ENCODE data around the gene ZNF646.

ZNF646 gene

DNA sequence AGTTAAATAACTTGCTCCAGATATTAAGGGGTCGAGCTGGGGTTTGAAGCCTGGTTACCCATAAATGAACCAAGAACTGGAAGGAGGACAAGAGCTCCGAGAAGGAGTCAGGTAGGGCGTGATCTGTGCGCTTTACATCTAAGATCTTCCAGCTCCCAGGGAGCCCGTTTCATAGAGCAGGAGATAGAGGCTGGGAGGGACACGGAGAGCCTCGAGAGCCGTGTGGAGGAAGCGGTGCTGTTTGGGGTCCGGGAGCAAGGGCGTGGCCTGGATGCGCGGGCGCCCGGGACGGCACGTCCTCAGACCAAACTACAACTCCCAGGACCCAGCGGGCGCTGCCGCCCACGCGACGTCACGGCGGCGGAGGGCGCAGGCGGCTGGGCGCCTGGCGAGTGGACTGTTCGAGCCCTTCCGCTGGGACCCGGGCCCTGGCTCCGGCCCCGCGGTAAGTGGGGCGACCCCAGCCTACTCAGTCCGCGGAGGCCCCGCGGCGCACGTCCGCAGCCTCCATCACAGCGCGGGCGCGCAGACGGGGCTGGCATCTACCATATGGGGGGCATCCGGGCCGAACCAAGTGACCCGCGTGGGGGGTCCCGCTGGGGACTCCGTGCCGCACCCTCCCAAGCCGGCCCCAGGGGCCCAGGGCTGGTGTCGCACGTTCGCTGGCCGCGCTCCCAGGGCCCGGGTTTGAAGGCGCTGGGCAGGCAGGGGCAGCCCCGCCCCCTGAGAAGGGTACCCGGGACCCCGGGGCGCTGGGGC is 34.0 kb downstream of the ZNF646 start, which contains the start of gene BCKDK:
TSS of gene BCKDK (plus strand) at position 352 of the 759 bp plus-strand sequence. CDS start 838 bp downstream, outside the sequence.
- DNase-seq (ENCODE audit: low read depth in 2 of 2), result peak; percentile 16 to 61

DNA sequence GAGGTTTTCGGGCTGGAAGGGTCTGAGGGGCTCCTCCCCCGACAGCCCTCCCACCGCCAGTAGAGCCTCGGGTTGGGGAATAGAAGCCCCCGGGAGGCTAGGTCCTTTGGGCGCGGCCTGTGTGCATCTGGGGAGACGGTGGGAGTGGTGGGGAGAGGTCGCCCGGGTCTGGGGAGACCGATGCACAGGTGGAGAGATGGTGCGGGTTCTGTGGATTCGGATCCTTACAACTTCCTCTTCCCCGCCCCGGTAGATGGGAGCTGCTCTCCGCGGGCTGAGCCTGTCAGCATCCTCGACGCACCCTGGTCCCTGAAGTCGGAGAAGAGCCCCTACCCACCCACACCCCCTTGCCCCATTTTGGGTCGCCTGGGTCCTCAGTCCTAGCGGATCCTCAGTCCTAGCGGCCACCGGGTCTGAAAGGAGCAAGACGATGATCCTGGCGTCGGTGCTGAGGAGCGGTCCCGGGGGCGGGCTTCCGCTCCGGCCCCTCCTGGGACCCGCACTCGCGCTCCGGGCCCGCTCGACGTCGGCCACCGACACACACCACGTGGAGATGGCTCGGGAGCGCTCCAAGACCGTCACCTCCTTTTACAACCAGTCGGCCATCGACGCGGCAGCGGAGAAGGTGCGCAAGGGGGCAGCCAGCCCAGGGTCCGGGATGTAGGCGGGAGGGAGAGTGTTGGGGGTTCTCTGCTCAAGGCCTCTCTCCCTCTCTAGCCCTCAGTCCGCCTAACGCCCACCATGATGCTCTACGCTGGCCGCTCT is 34.8 kb downstream of the ZNF646 start:
- no peak for DNase-seq (ENCODE audit: low read depth in 2 of 2)

DNA sequence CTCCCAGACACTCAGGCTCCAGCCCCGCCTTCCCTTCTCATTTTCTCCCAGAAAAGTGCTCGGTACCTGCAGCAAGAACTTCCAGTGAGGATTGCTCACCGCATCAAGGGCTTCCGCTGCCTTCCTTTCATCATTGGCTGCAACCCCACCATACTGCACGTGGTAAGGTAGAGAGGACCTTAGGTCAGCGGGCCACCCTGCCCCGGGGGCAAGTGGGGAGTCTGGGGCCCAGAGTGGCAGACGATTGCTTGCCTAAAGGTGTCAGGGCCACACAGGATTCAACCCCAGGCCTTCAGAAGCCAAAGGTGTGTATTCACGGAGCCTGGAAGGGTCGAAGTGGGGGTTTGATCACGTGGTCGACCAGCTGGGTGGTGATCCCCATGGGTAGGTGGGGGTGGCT is 35.4 kb downstream of the ZNF646 start:
- DNase-seq (ENCODE audit: low read depth in 2 of 2), result no peak

DNA sequence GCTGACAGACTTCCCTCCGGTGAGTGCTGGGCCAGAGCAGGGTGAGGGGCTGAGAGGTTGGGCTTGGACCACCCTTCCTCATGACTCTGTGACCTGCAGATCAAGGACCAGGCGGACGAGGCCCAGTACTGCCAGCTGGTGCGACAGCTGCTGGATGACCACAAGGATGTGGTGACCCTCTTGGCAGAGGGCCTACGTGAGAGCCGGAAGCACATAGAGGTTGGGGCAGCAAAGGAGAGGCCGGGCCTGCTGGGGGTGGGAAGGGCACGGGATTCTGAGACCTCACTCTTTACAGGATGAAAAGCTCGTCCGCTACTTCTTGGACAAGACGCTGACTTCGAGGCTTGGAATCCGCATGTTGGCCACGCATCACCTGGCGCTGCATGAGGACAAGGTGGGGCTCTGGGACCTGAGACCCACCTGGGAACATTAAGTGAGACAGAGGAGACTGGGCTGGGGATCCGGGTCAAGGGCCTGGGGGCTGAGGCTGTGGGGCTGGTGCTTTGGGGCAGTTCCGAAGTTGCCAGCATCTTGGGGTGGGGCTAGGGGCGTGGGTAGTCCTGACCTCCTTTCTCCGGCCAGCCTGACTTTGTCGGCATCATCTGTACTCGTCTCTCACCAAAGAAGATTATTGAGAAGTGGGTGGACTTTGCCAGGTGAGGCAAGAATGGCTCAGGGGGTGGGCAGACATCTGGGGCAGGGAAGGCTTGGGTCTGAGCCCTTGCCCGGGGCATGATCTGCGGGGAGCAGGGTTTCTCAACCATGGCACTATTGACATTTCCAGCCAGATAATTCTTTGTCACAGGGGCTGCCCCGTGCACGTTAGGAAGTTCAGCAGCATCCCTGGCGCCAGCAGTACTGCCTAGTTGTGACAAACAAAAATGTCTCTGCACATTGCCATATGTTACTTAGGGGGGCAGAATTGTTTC is 36.1 kb downstream of the ZNF646 start:
- no peak for DNase-seq (ENCODE audit: low read depth in 2 of 2)

DNA sequence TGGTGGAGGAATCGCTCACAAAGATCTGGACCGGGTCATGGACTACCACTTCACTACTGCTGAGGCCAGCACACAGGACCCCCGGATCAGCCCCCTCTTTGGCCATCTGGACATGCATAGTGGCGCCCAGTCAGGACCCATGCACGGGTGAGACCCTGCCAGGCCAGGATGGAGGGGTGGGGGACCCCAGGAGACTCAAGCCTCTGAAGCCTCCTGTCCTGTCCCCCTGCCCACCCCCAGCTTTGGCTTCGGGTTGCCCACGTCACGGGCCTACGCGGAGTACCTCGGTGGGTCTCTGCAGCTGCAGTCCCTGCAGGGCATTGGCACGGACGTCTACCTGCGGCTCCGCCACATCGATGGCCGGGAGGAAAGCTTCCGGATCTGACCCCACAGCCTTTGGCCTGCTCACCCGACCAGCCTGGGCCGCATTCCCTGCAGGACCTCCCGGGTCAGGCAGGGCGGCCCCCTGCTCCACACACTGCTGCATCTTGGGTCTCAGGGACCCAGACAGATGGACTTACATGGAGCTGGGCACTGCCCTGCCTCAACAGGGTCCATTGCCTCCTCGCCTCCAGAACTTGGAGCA is 37.8 kb downstream of the ZNF646 start:
- DNase-seq (ENCODE audit: low read depth in 2 of 2), result no peak

DNA sequence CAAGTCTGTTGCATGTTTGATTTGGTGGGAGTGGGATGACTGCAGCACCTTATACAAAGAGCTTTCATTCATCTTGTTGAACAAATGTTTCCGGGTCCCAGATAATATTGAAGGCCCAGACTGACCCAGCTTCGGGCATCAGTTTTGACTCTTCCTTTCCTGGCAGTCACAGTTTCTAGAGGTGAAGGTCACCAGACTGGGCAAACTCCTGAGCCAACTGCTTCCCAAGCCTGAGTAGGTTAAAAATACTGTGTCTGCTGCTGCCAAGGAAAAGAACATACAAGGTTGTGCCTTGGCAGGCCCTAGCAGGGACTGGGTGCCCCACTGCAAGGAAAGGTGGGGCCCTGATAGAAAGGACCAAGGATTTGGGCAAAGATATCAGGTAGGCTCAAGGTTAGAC is 38.5 kb downstream of the ZNF646 start:
- DNase-seq (ENCODE audit: low read depth in 2 of 2), result no peak

DNA sequence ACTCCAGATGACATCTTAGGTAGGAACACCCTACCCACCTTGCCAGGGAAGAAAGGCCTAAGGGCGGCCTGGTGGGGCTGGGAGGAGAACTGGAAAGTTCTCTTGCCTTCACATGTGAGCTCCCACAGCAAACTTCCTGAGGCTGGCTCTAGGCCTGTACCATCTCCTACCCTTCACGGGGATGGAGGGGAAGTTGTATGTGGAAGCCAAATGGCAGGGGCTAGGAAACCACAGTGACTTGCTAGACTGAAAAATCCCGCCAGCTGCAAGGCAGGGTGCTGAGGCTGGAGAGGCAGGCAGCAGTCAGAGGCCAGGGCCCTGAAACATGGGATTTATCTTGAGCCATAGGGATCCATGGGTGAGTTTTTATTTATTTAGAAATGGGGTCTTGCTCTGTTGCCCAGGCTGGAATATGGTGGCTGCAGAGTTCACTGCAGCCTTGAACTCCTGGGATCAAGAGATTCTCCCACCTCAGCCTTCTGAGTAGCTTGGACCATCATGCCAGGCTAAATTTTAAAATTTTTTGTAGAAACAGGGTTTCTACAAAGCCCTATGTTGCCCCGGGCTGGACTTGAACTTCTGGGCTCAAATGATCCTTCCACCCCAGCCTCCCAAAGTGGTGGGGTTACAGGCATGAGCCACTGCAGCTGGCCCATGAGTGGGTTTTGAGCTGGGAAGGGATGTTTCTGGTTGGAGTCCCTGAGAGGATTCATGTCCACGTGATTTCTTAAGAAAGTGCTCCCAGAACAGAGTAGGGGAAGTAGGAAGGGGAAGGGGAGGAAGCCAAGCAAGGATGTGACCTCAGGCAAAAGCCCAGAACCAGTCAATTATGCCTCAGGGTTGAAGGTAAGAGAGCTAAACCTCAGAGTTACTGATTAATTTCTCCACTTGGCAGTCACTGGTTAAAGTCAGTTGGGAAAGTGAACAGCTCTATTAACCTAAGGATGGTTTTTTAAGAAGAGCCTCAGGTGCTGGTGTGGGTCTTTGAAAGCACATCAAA is 39.2 kb downstream of the ZNF646 start:
- DNase-seq (ENCODE audit: low read depth in 2 of 2), result no peak

DNA sequence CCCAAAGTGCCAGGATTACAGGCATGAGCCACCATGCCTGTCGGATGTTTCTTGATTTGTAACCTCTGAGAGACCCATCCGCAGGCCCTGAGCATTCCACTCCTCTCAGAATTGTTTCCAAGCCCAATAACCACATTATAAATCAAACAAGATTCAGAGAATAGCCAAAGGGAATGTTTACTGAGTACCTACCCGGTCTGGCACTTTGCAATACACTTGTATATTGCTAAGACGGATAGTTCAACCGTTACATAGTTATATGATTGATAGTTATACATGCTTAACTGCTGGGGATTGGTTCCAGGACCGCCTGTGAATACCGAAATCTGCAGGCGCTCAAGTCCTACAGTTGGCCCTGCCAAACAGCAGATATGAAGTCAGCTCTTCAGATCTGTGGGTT is 40.2 kb downstream of the ZNF646 start:
- DNase-seq (ENCODE audit: low read depth in 2 of 2), result no peak

DNA sequence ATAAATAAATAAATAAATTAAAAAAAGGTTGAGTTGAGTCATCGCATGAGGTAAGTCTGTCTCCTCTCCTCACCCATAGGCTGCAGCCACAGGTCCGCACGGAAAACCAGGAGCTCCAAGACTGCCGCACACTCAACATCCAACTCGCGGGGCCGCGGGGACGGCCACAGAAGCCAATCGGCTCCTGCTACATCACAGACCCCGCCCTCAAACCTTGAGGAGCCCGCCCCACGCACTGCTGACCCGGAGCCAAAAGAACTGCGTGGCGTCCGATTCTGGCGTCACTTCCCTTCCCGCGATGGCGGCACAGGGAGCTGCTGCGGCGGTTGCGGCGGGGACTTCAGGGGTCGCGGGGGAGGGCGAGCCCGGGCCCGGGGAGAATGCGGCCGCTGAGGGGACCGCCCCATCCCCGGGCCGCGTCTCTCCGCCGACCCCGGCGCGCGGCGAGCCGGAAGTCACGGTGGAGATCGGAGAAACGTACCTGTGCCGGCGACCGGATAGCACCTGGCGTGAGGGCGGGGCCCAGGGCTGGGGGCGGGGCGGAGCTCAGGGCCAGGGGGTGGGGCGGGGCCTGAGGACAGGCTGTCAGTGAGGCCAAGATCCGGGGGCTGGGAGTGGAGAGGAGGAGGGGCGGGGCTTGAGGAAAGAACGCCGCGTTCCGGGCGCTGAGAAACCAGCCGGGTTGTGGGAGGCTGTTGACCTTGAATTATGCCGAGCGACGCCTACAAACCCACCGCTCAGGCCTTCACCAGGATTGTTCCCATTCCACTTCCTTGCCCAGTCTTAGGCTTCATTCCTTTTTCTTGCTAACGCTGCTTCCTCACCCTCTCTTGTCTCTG is 43.4 kb downstream of the ZNF646 start, which contains the start of gene KAT8:
TSS of gene KAT8 (plus strand) at position 281 of the 839 bp plus-strand sequence. CDS start at position 299, 18 bp downstream.
- DNase-seq (ENCODE audit: low read depth in 2 of 2), result peak; percentile 96

DNA sequence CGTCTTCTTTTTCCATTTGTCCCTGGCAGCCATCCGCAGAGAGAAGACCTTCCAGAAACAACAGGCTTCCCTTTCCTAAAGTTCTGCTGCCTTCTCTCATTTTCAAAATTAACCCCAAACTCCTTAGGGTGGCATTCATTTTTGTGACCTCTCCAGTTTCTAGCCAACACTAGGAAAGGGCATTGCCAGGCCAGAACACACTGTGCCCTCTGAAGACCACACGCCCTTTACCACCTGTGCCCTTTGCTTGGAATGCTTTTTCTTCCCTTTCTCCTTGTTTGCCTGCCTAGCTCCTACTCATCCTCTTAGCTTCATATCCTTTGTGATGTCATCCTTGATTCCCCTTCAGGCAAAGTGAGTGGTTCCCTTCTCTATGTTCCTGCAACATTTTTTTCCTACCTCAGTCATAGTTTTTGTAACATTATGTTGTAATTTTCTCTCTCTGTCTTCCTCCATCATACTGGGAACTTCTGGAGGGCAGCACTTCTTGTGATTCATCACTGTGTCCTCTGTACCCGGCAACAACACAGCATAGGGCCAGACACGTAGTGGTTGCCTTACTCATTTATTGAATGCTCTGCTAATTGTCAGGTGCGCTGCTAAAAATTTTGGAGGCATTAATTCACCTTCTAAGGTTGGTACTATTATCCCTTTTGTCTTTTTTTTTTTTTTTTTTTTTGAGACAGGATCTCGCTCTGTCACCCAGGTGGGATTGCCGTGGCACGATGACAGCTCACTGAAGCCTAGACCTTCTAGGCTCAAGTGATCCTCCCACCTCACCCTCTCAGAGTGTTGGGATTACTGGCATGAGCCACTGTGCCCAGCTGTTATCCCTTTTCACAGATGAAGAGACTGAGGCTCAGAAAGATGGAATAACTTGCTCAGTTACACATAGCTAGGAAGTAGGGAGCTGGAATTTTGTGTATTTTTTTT is 44.3 kb downstream of the ZNF646 start:
- DNase-seq (ENCODE audit: low read depth in 2 of 2), result no peak

DNA sequence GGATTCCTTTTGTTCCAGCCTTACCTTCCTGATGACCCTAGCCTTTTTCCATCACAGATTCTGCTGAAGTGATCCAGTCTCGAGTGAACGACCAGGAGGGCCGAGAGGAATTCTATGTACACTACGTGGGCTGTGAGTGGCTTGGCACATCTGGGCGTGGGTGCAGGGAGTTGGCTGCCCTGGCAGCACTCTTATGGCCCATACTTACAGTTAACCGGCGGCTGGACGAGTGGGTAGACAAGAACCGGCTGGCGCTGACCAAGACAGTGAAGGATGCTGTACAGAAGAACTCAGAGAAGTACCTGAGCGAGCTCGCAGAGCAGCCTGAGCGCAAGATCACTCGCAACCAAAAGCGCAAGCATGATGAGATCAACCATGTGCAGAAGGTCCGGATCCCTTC is 45.9 kb downstream of the ZNF646 start:
- DNase-seq (ENCODE audit: low read depth in 2 of 2), result no peak

DNA sequence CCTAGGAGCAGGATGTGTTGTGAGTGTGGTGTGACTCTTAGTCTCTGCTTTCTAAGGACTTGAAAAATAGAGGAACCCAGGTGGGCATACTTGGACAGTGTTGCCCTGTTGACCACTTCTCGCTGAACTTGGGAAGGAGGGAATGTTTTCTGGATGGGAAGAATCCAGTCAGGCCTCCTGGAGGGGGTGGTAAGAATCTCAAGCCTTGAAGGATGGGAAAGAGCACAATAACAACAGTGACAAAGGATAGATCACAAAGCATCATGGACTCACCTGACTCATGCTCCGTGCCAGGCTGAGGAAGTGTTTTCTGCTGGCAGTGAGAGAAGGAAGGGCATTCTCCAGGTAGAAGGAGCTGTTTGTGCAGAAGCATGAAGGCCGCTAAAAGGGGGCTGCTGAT is 51.6 kb downstream of the ZNF646 start:
- DNase-seq (ENCODE audit: low read depth in 2 of 2), result no peak

DNA sequence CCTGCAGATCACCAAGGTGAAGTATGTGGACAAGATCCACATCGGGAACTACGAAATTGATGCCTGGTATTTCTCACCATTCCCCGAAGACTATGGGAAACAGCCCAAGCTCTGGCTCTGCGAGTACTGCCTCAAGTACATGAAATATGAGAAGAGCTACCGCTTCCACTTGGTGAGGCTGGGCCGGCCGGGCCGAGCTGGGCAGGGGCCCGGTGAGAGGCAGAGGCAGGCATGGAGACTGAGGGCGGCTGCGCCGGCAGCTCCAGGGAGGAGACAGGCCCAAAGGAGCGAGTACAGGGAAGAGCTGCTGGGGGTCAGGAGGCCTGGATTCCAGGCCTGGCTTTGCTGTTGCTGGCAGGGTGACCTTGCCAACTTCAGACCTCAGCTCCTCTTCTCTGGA is 53.0 kb downstream of the ZNF646 start:
- DNase-seq (ENCODE audit: low read depth in 2 of 2), result no peak

DNA sequence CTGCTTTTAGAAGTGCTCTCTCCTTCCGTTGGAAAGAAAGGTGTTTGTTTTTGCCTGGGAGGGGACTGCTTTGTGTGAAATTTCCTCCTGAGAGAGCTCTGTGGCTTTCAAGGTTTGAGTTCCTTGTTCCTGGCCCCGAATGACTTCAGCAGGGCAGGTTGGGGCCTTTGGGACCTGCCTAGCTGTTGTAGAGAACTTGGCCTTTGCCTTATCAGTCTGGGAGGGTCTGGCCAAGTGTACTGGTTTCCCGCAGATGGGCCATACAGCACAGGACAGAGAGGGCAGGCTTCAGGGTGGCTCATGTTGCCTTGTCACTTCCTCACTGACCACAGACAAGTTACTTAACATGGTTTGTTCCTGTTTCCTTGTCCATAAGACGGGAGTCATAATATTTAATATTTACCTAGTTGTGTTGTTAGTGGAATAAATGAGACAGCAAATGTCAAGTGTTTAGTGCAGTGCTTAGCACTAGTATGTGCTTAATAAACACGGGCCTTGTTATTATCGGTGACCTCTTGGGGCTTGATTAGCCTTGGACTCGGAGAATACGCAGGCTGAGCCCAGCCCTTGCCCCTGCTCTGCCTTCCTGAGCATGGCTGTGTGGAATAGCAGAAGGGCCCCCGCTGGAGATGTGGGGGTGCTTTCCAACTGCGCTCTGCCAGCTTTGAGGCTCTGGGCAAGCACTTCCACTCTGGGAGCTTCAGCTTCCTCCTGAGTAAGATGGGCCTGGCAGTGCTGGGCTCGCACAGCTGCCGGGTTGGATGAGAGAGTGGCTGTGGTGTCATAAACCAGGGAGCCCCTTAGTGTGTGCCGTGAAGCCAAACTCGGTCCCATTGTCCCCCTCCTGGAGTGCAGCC is 54.7 kb downstream of the ZNF646 start:
- DNase-seq (ENCODE audit: low read depth in 2 of 2), result no peak

DNA sequence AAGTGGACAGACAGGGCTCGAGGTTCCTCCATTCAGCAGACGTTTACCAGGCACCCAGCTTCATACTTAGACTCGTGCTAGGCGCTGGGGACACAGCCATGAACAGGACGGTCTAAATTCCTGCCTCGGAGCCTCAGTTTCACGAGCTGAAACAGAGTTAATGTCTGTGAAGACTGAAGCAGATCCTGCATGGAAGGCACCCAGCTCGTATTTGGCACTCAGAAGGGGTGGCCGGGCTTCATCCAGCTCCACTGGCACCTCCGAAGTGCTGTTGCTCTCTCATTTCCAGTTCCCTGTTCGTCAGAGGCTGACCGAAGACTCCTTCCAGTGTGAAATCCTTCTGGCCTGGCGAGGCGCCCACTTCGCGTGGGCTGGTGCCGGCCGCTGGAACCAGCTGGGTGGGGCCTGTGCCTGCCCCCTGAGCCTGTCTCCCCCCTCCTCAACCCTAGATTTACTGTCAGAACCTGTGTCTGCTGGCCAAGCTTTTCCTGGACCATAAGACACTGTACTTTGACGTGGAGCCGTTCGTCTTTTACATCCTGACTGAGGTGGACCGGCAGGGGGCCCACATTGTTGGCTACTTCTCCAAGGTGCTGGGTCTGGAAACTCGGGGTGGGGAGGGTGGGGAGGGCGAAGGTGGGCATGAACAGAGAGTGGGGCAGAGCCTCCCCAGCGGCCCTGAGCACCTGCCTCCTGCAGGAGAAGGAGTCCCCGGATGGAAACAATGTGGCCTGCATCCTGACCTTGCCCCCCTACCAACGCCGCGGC is 55.5 kb downstream of the ZNF646 start:
- DNase-seq (ENCODE audit: low read depth in 2 of 2), result no peak

DNA sequence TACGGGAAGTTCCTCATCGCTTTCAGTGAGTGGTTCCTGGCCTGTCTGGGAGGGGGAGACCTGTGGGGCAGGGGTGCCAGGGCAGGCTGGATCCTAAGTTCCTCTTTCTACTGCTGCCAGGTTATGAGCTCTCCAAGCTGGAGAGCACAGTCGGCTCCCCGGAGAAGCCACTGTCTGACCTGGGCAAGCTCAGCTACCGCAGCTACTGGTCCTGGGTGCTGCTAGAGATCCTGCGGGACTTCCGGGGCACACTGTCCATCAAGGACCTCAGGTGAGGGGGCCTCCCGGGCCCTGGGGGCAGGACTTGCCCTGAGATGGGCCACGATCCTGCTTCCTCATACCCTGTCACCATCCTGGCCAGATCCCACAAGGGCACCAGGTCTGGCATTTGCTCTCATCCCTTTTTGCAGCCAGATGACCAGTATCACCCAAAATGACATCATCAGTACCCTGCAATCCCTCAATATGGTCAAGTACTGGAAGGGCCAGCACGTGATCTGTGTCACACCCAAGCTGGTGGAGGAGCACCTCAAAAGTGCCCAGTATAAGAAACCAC is 56.2 kb downstream of the ZNF646 start:
- DNase-seq (ENCODE audit: low read depth in 2 of 2), result no peak

All from stimulated activated CD8-positive, alpha-beta memory T cell treated with anti-CD3 and anti-CD28 coated beads, Interleukin-7, amount 100 ng/mL, for 4 hours (primary cell).